Endothelial cell (in vitro differentiated cells): Measurements from ENCODE around the gene TMEFF1. TPM values are rescaled to one million over a fixed set of nuclear protein-coding genes. Genes with fewer than 3 reads are reported as not detected.

ENCODE experiments used
- DNase-seq: peaks from one replicate; pipeline ENCODE4 v3.0.0; 2021; ENCODE audit warnings: low spot score
- H3K27ac Mint-ChIP-seq: one replicate; pipeline ENCODE4 v1.8.0; 2021; ENCODE audit warnings: mixed read lengths, inconsistent platforms; ENCODE audit not compliant: unreplicated experiment
- H3K27me3 Mint-ChIP-seq: one replicate; pipeline ENCODE4 v1.8.0; 2021; ENCODE audit warnings: mild to moderate bottlenecking, moderate library complexity, mixed read lengths, inconsistent platforms; ENCODE audit not compliant: unreplicated experiment
- H3K36me3 Mint-ChIP-seq: one replicate; pipeline ENCODE4 v1.8.0; 2021; ENCODE audit warnings: mild to moderate bottlenecking, low read depth, mixed read lengths, inconsistent platforms; ENCODE audit not compliant: unreplicated experiment
- H3K4me1 Mint-ChIP-seq: one replicate; pipeline ENCODE4 v1.8.0; 2021; ENCODE audit warnings: mild to moderate bottlenecking, mixed read lengths, inconsistent platforms; ENCODE audit not compliant: unreplicated experiment
- H3K4me3 Mint-ChIP-seq: one replicate; pipeline ENCODE4 v1.8.0; 2021; ENCODE audit warnings: mild to moderate bottlenecking, mixed read lengths, inconsistent platforms; ENCODE audit not compliant: unreplicated experiment
- H3K9me3 Mint-ChIP-seq: one replicate; pipeline ENCODE4 v1.8.0; 2021; ENCODE audit warnings: mixed read lengths, inconsistent platforms; ENCODE audit not compliant: unreplicated experiment
- total RNA-seq: library from RNA; stranded (reverse); fragmentation: NEBNext Ultra II Directional; extraction: Animal tissue kit (Norgen Biotek cat#: 25700); gene quantifications from one replicate; pipeline ENCODE4 v1.2.1, GENCODE V29; 2021; ENCODE audit not compliant: unreplicated experiment
- TF ChIP-seq, protein P1 (sequence below): fragments of 200-600 bp; sonication (generic); IDR thresholded peaks from one replicate; pipeline ENCODE4 v1.5.0; 2021; ENCODE audit warnings: antibody characterized with exemption; ENCODE audit not compliant: unreplicated experiment

The TMEFF1 gene
- total RNA-seq, 1 donor from 2014 or later = 45.8 TPM

DNA sequence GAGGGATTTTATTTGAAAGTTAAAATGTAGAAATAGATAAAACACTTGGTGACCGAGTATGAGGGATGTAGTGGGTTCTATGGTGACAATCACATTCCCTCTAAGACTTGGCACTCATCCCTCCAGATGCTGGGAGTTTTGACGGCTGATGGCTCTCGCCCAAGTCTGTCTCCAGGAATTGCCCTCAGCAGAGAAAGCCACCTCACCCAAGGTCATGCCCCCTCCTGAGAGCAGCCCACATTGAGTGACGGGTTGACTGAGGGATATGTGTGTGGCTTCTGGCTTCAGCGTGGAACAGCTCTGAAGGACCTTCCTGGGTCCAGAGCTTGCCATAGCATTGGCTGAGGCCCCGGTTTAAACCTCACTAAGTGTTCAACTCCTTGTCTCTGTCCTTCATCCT lies 124.3 kb downstream of the TMEFF1 start:
- H3K9me3 Mint-ChIP-seq = no peaks in the 10 kb centered on the region
- no peak for DNase-seq
- no peak overlapping the region for H3K27ac Mint-ChIP-seq
- peaks cover 5% of the 10 kb centered on the region for H3K27me3 Mint-ChIP-seq
- TF ChIP-seq, protein P1, sequence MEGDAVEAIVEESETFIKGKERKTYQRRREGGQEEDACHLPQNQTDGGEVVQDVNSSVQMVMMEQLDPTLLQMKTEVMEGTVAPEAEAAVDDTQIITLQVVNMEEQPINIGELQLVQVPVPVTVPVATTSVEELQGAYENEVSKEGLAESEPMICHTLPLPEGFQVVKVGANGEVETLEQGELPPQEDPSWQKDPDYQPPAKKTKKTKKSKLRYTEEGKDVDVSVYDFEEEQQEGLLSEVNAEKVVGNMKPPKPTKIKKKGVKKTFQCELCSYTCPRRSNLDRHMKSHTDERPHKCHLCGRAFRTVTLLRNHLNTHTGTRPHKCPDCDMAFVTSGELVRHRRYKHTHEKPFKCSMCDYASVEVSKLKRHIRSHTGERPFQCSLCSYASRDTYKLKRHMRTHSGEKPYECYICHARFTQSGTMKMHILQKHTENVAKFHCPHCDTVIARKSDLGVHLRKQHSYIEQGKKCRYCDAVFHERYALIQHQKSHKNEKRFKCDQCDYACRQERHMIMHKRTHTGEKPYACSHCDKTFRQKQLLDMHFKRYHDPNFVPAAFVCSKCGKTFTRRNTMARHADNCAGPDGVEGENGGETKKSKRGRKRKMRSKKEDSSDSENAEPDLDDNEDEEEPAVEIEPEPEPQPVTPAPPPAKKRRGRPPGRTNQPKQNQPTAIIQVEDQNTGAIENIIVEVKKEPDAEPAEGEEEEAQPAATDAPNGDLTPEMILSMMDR = no peak
- no peak overlapping the region for H3K4me3 Mint-ChIP-seq
- H3K36me3 Mint-ChIP-seq = no peaks in the 10 kb centered on the region
- H3K4me1 Mint-ChIP-seq = peaks cover 20% of the 10 kb centered on the region

- peaks cover 20% of the 10 kb centered on the region for H3K4me1 Mint-ChIP-seq
- H3K27me3 Mint-ChIP-seq = peaks cover 5% of the 10 kb centered on the region
- peak overlapping the region; percentile 85 for H3K27ac Mint-ChIP-seq
- DNase-seq = peak; percentile 88
- H3K36me3 Mint-ChIP-seq = no peaks in the 10 kb centered on the region
- H3K9me3 Mint-ChIP-seq = no peaks in the 10 kb centered on the region
- TF ChIP-seq, protein P1 = no peak
- H3K4me3 Mint-ChIP-seq = peak overlapping the region; percentile 75
Measured at GRCh38 chr9:100598641-100599145, 125.7 kb downstream of the TMEFF1 start.

GRCh38 chr9:100600521-100601079 lies 127.7 kb downstream of the TMEFF1 start:
- Mint-ChIP-seq H3K4me1 (peaks cover 14% of the 10 kb centered on the region), H3K36me3 (no peaks in the 10 kb centered on the region)

GRCh38 chr9:100601216-100601615 lies 128.3 kb downstream of the TMEFF1 start:
- DNase-seq = peak; percentile 75
- no peak overlapping the region for H3K4me3 Mint-ChIP-seq
- no peak overlapping the region for H3K27ac Mint-ChIP-seq
- no peaks in the 10 kb centered on the region for H3K36me3 Mint-ChIP-seq
- TF ChIP-seq, protein P1 = peak; percentile 60
- H3K4me1 Mint-ChIP-seq = peaks cover 14% of the 10 kb centered on the region
- peaks cover 5% of the 10 kb centered on the region for H3K27me3 Mint-ChIP-seq
- H3K9me3 Mint-ChIP-seq = no peaks in the 10 kb centered on the region

More at GRCh38 chr9:100600521-100601079, 127.7 kb downstream of the TMEFF1 start:
- H3K4me3 Mint-ChIP-seq = no peak overlapping the region
- DNase-seq = no peak
- TF ChIP-seq, protein P1 = no peak
- H3K9me3 Mint-ChIP-seq = no peaks in the 10 kb centered on the region
- H3K27me3 Mint-ChIP-seq = peaks cover 5% of the 10 kb centered on the region
- H3K27ac Mint-ChIP-seq = no peak overlapping the region

GRCh38 chr9:100602342-100602801 lies 129.4 kb downstream of the TMEFF1 start:
- Mint-ChIP-seq H3K4me3 (no peak overlapping the region), H3K9me3 (no peaks in the 10 kb centered on the region), H3K36me3 (no peaks in the 10 kb centered on the region), H3K27me3 (peaks cover 3% of the 10 kb centered on the region), H3K4me1 (peaks cover 14% of the 10 kb centered on the region), H3K27ac (no peak overlapping the region)
- TF ChIP-seq, protein P1 = peak; percentile 70
- peak; percentile 61 for DNase-seq
